G401.6 (cell line): Measurements from ENCODE around the gene USP36.
"Not testable (repeated sequence)": the region's sequence is repeated elsewhere in the genome, so short reads cannot be mapped to it uniquely, and the experiment has no call there.

ENCODE experiments used
- FAIRE-seq: peaks from 2 replicates; lab custom pipeline; 2012; peaks lifted over from hg19 to GRCh38; lab: Jason Lieb, UNC

USP36 gene

GRCh38 chr17:78870621-78871020, 30.0 kb upstream of the USP36 start:
- FAIRE-seq = no peak

DNA sequence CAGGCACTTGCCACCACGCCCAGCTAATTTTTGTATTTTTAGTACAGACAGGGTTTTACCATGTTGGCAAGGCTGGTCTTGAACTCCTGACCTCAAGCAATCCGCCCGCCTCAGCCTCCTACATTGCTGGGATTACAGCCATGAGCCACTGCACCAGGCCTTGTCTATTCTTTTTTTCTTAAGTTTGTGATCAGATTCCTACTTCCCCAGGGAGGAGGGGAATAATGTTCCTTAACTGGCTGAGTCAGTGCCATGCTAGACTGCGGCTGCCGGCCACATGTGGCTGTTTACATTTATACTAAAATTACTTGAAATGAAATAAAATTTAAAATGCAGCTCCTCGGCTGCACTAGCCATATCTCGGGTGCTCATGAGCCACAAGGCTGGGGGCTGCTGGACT, 27.8 kb upstream of the USP36 start:
- FAIRE-seq = no peak

- not testable (repeated sequence) for FAIRE-seq
Observed at GRCh38 chr17:78867046-78867445, 26.4 kb upstream of the USP36 start.

DNA sequence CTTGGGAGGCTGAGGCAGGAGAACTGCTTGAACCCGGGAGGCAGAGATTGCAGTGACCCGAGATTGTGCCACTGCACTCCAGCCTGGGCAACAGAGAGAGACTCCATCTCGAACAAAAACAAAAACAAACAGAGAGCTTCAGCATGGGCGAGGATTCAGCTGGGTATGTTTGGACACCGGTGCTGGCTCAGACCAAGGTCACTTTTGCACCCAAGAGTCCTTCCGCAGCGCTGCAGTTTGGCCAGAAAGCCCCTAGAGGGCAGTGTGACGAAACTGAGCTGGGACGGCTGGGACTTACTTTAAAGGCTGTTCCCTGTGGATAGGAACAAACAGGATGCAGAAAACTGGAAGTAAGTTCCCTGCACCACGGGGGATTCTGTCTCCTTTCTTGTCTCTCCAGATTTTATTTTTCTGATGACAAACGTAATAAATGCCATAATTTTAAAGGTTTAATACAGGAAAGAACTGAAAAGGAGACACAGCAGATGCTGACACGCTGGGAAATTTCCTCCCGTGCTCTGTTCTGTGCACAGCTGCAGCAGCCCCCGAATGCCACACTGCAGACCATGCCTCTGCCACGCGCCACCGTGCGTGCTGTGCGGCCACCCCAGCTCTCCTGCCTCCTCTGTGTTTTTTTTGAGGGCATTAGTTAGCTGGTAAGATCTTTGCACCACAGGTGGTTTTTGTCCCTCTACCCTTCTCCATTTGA, 25.2 kb upstream of the USP36 start:
- FAIRE-seq = peak; percentile 78

GRCh38 chr17:78864117-78864516, 23.5 kb upstream of the USP36 start:
- no peak for FAIRE-seq

GRCh38 chr17:78862073-78863023, 21.7 kb upstream of the USP36 start:
- no peak for FAIRE-seq

- no peak for FAIRE-seq
Observed at GRCh38 chr17:78861229-78861628, 20.6 kb upstream of the USP36 start.

GRCh38 chr17:78859051-78859450, 18.4 kb upstream of the USP36 start:
- no peak for FAIRE-seq

DNA sequence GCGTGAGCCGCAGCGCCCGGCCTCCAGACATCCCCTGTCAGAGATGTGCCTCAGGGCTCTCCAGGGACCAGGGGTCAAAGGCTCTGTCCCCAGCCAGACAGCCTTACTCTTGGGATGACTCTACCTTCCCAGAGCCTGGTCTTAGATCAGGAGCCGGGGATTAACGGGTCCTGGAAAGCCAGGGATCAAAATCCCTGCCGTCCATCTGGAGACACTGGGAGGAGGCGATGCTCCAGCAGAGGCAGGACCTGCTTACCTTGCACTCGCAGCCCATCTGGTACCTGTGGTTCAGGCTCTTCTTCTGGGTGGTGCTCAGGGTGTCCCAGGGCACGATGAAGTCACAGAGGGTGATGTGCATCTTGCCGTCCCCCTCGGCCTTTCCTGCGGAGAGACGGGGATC, 16.7 kb upstream of the USP36 start:
- FAIRE-seq = no peak

DNA sequence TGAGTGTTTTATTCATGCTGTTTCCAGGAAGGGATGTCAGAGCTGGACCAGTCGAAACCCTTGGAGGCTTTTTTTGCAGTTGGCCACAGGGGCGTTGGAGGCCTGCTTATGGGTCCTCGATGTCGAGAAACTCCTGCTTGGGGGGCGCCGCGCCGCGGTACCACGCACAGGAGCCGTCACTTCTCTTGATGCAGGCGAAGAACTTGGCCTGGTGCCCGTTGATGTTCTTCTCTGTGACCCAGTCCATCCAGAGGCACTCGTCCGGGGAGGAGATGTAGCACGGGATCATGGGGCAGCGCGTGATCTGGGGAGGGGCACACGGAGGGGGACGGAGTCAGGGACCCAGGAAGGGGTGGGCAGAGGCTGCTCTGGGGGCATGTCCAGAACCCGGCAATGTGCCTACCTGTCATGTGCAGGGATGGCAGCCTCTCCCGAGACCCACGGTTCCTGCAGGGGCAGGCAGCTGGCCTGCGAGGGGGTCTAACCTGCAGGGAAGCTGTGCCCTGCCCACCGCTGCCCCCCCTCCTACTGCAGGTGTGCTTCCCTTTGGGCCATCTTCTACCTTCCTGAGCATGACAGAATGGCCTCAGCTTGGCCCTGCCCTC, 15.0 kb upstream of the USP36 start:
- no peak for FAIRE-seq

GRCh38 chr17:78854508-78854907, 13.9 kb upstream of the USP36 start:
- no peak for FAIRE-seq

DNA sequence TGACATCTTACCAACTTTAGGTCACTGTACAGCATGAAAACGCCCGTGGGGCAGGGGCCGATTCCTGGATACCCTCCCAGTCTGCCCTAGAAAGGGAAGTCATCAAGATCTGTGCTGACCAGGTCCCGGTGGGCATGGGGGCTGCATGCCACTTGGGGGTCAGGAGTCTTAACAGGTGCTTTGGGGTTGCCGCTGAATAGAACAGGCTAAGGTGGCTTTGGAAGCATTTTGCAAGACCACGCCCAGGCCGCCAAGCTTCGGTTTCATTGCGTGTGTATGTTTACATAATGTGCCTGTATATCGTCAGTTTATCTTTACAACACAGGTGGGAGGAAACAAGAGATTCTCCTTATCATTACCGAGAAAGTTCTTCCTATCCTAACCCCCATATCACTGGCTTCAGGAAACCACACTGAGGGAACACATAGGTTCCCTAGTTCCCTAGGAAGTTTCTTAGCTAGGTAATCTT, 13.3 kb upstream of the USP36 start:
- FAIRE-seq = no peak

GRCh38 chr17:78852709-78853121, 12.1 kb upstream of the USP36 start:
- FAIRE-seq = no peak

DNA sequence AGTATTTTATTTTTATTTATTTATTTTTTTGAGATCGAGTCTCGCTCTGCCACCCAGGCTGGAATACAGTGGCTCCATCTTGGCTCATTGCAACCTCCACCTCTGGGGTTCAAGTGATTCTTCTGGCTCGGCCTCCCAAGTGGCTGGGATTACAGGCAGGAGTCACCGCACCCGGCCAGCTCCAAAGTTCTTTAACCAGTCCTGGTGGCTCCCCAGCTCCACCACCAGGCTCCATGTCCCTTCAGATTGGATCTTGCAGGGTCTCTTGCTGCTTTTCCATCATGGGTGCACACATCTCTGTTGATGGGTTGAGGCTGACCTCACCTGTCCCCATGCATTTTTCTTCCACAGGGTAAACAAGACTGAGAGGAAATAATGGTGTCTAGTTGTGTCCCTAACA, 8.4 kb upstream of the USP36 start:
- no peak for FAIRE-seq

GRCh38 chr17:78847052-78847451, 6.4 kb upstream of the USP36 start:
- peak; percentile 69 for FAIRE-seq

- FAIRE-seq = no peak
Observed at GRCh38 chr17:78844301-78845005, 3.8 kb upstream of the USP36 start.

GRCh38 chr17:78842881-78843565, 2.4 kb upstream of the USP36 start:
- no peak for FAIRE-seq

- no peak for FAIRE-seq
Observed at GRCh38 chr17:78840530-78840779, 159 bp downstream of the USP36 start.

DNA sequence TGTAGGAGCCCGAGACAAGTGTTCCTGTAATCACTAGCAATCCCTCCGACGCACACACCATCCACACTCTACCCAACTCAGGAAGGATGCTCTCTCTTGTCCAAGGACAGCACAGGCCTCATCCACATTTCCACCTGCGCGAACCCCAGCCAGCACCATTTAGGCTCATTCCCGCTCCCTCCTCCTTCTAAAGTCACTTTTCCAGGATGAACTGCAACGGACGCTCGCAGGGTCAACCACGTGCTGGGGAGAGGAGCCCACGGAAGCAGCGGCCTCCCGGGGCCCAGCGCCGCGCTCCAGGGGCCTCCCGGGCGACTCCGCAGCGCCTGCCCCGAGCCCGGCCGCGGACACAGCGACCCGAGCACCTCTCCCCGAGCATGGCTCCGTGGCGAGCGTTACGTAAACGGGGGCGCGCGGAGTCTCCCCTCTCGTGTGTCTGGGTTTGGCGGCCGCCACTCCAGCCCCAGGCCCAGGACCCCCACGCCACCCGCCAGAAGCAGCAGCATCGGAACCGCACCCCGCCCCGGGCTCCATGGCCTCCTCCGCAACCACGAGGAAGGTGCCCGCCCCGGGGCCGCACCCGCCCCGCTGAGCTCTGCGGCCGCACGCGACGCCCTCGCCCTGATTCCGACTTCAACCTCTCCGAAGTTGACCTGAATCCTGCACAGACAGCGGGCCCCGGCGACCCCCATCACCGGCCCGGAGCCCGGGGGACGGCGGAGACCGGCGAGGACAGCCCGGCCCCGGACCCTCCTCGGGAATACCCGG, 668 bp downstream of the USP36 start:
- FAIRE-seq = no peak

- no peak for FAIRE-seq
Observed at GRCh38 chr17:78839235-78839761, 1.3 kb downstream of the USP36 start.

- FAIRE-seq = no peak
Observed at GRCh38 chr17:78838574-78839005, 2.0 kb downstream of the USP36 start.
